GM23248 (cell line): ENCODE data around the gene SLC30A7.

ENCODE experiments used
- EZH2 ChIP-seq: fragments of 200-600 bp; sonication (generic); IDR thresholded peaks from 2 replicates; pipeline ENCODE4 v1.6.1; 2018; ENCODE audit warnings: antibody characterized with exemption, mild to moderate bottlenecking; ENCODE audit not compliant: insufficient read depth, poor library complexity, severe bottlenecking
- EZH2phosphoT487 ChIP-seq: fragments of 200-600 bp; sonication (generic); IDR thresholded peaks from 2 replicates; pipeline ENCODE4 v1.6.1; 2018; ENCODE audit warnings: antibody characterized with exemption, moderate library complexity, mild to moderate bottlenecking, low read depth; ENCODE audit not compliant: insufficient read depth

DNA sequence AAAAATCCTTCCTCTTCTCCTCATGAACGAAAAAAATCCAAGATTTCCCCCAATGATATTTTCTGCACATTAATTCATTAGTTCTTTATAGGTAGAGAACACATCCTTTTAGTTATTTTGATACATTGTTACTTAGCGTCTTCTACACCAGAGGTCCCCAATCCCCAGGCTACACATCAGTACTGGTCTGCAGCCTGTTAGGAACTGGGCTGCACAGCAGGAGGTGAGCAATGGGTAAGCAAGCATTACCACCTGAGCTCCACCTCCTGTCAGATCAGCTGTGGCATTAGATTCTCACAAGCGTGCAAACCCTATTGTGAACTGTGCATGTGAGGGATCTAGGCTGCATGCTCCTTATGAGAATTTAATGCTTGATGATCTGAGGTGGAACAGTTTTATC lies 14.2 kb upstream of the SLC30A7 start:
- TF ChIP-seq EZH2phosphoT487, result no peak
- no peak for TF ChIP-seq EZH2
